PC-3 (cell line): ENCODE results near the gene PELI2.

Source experiments
- CTCF ChIP-seq: fragments of 300-600 bp; sonication (generic); conservative IDR thresholded peaks from 2 replicates; pipeline ENCODE4 v1.5.1; 2017; ENCODE audit warnings: antibody characterized with exemption, low read depth, mild to moderate bottlenecking, low read length
- EZH2phosphoT487 ChIP-seq: fragments of 300-600 bp; sonication (generic); IDR thresholded peaks from 2 replicates; pipeline ENCODE4 v1.6.1; 2018; ENCODE audit warnings: mild to moderate bottlenecking, antibody characterized with exemption, low read length, borderline replicate concordance

GRCh38 chr14:56295743-56296142 is 177.5 kb downstream of the PELI2 start:
- no peak for TF ChIP-seq CTCF
- TF ChIP-seq EZH2phosphoT487 = no peak
